GM11168 (cell line): ENCODE data around the gene CBY1.

Experiments
- in situ Hi-C: fragments of 300-500 bp; cut with MboI; formaldehyde crosslinking; loops from one replicate; pipeline ENCODE4 v1.12.0; 2022; ENCODE audit warnings: low sequenced_read_pairs; ENCODE audit not compliant: unreplicated experiment

CBY1 gene

GRCh38 chr22:38718414-38718813 lies 62.0 kb downstream of the CBY1 start:
- in situ Hi-C loops, result no loop called here

GRCh38 chr22:38719196-38719595 lies 62.8 kb downstream of the CBY1 start:
- in situ Hi-C loops, result no loop called here

GRCh38 chr22:38720350-38720749 lies 63.9 kb downstream of the CBY1 start:
- in situ Hi-C loops, result no loop called here

GRCh38 chr22:38721551-38721950 lies 65.1 kb downstream of the CBY1 start:
- in situ Hi-C loops, result no loop called here
